LHCN-M2 (cell line): ENCODE data around the gene DCUN1D3. TPM values are rescaled to one million over a fixed set of nuclear protein-coding genes. Genes with fewer than 3 reads are reported as not detected.
"Not testable (repeated sequence)": the region's sequence is repeated elsewhere in the genome, so short reads cannot be mapped to it uniquely, and the experiment has no call there.

Experiments
- DNase-seq: peaks from one replicate; pipeline ENCODE4 v3.0.0-alpha.2; 2012; ENCODE audit warnings: low read depth
- polyA plus RNA-seq: library from polyadenylated mRNA; unstranded; fragments of >200 nt; gene quantifications from one replicate; pipeline ENCODE4 v1.2.1, GENCODE V29; 2012; ENCODE audit warnings: missing spikeins
- total RNA-seq: library from RNA; depleted of rRNA; stranded (reverse); fragments of >200 nt; gene quantifications from 2 replicates; pipeline ENCODE4 v1.2.3, GENCODE V29; 2014; rRNA removed

DCUN1D3 gene
- total RNA-seq, result 28.2 and 30.0 TPM in 2 replicates
- polyA plus RNA-seq, result 11.8 TPM

- DNase-seq, result peak; percentile 99
Measured at GRCh38 chr16:20900299-20901067, at the start of gene DCUN1D3, which contains the start of gene LYRM1. DCUN1D3 (minus strand) TSS chr16:20900358; CDS start chr16:20862538, 37,820 bp downstream. LYRM1 (plus strand) TSS chr16:20900771; CDS start chr16:20915556, 14,785 bp downstream.

- DNase-seq, result no peak
Measured at GRCh38 chr16:20949660-20950059, 49.5 kb upstream of the DCUN1D3 start.

GRCh38 chr16:20948444-20948843 lies 48.3 kb upstream of the DCUN1D3 start:
- no peak for DNase-seq

- no peak for DNase-seq
Measured at GRCh38 chr16:20946015-20946629, 46.0 kb upstream of the DCUN1D3 start.

GRCh38 chr16:20945575-20945875 lies 45.4 kb upstream of the DCUN1D3 start:
- not testable (repeated sequence) for DNase-seq

GRCh38 chr16:20944861-20945574 lies 44.9 kb upstream of the DCUN1D3 start:
- peak; percentile 32 for DNase-seq

- DNase-seq, result no peak
Measured at GRCh38 chr16:20942256-20942655, 42.1 kb upstream of the DCUN1D3 start.

- DNase-seq, result no peak
Measured at GRCh38 chr16:20941636-20941926, 41.4 kb upstream of the DCUN1D3 start.

GRCh38 chr16:20940871-20941635 lies 40.9 kb upstream of the DCUN1D3 start:
- DNase-seq, result peak; percentile 51

GRCh38 chr16:20939611-20940010 lies 39.5 kb upstream of the DCUN1D3 start:
- no peak for DNase-seq

- peak; percentile 54 for DNase-seq
Measured at GRCh38 chr16:20938426-20938825, 38.3 kb upstream of the DCUN1D3 start.

GRCh38 chr16:20937736-20938135 lies 37.6 kb upstream of the DCUN1D3 start:
- no peak for DNase-seq

- no peak for DNase-seq
Measured at GRCh38 chr16:20933589-20933988, 33.4 kb upstream of the DCUN1D3 start.

- no peak for DNase-seq
Measured at GRCh38 chr16:20931066-20931600, 31.0 kb upstream of the DCUN1D3 start.

GRCh38 chr16:20930365-20930690 lies 30.2 kb upstream of the DCUN1D3 start:
- no peak for DNase-seq

- not testable (repeated sequence) for DNase-seq
Measured at GRCh38 chr16:20929676-20930364, 29.7 kb upstream of the DCUN1D3 start.

GRCh38 chr16:20928774-20929411 lies 28.7 kb upstream of the DCUN1D3 start:
- DNase-seq, result peak; percentile 9

GRCh38 chr16:20925751-20926150 lies 25.6 kb upstream of the DCUN1D3 start:
- DNase-seq, result no peak

- DNase-seq, result no peak
Measured at GRCh38 chr16:20923876-20924275, 23.7 kb upstream of the DCUN1D3 start.

GRCh38 chr16:20920799-20921198 lies 20.6 kb upstream of the DCUN1D3 start:
- DNase-seq, result no peak

- no peak for DNase-seq
Measured at GRCh38 chr16:20920091-20920490, 19.9 kb upstream of the DCUN1D3 start.
